HepG2 (cell line): Measurements from ENCODE around the gene DRAM1.

Source experiments
- BORCS8-MEF2B ChIP-seq: sonication (generic); formaldehyde crosslinking; IDR thresholded peaks from 2 replicates; pipeline ENCODE4 v1.8.0; 2022; ENCODE audit warnings: mild to moderate bottlenecking, missing genetic modification reagents
- GABPA ChIP-seq, 2 experiments: IDR thresholded peaks; 2 replicates each; pipeline ENCODE4 v1.6.1; 2011 to 2016; ENCODE audit warnings: low read depth in 2 of 2, low read length in 1 of 2, missing biosample characterization in 1 of 2, missing genetic modification characterization in 1 of 2
- SP1 ChIP-seq, 2 experiments: fragments of 450-650 bp in 1 of 2; sonication (generic) in 1 of 2; formaldehyde crosslinking in 1 of 2; IDR thresholded peaks; 2 replicates each; pipeline versions ENCODE4 v1.4.0 to v1.6.1; 2016 to 2020; ENCODE audit warnings: missing genetic modification reagents in 1 of 2
- TAF15 ChIP-seq: fragments of 200-400 bp; formaldehyde crosslinking; IDR thresholded peaks from one replicate; pipeline ENCODE4 v1.6.1; 2018; ENCODE audit warnings: mild to moderate bottlenecking, low read depth, low read length; ENCODE audit not compliant: poor library complexity, severe bottlenecking
- ZFP36L2 ChIP-seq: sonication (generic); formaldehyde crosslinking; IDR thresholded peaks from 2 replicates; pipeline ENCODE4 v1.4.0; 2020; ENCODE audit warnings: missing genetic modification reagents
- ZFP82 ChIP-seq: sonication (generic); formaldehyde crosslinking; IDR thresholded peaks from 2 replicates; pipeline ENCODE4 v1.5.1; 2020; ENCODE audit warnings: mild to moderate bottlenecking, missing genetic modification reagents, borderline replicate concordance
- ZKSCAN8 ChIP-seq: IDR thresholded peaks from 2 replicates; pipeline ENCODE4 v1.6.1; 2016; ENCODE audit warnings: borderline replicate concordance, missing genetic modification reagents, missing compliant biosample characterization
- ZMYM3 ChIP-seq: sonication (generic); formaldehyde crosslinking; IDR thresholded peaks from 2 replicates; pipeline ENCODE4 v1.5.1; 2020; ENCODE audit warnings: mild to moderate bottlenecking, missing genetic modification reagents
- ZNF350 ChIP-seq: sonication (generic); formaldehyde crosslinking; IDR thresholded peaks from 2 replicates; pipeline ENCODE4 v1.4.0; 2020; ENCODE audit warnings: mild to moderate bottlenecking, low read depth, missing genetic modification reagents, borderline replicate concordance
- ZNF883 ChIP-seq: sonication (generic); formaldehyde crosslinking; IDR thresholded peaks from 2 replicates; pipeline ENCODE4 v1.5.1; 2020; ENCODE audit warnings: mild to moderate bottlenecking, missing genetic modification reagents; ENCODE audit errors: not compliant biosample characterization
- TF ChIP-seq, protein P1 (sequence below): sonication (generic); formaldehyde crosslinking; conservative IDR thresholded peaks from 2 replicates; pipeline ENCODE4 v1.4.0; 2020; ENCODE audit warnings: missing genetic modification reagents

DNA sequence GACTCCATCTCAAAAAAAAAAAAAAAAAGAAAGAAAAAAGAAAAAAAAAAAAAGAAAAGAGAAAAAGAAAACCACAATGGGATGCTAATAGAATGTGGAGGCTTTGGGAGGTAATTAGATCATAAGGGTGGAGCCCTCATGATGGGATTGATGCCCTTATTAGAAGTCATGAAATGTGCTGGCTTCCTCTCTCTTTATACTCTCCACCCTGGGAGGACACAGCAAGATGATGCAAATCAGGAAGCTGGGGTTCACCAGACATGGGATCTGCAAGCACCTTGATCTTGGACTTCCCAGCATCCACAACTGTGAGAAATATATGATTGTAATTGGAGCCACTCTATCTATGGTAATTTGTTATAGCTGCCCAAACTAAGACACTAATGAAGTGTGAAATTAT is 13.4 kb upstream of the DRAM1 start:
- TF ChIP-seq GABPA (IDR thresholded peaks at IDR 0.05; ENCODE audit: low read depth, low read length) = no peak
- TF ChIP-seq GABPA (CRISPR knock-in tag; IDR thresholded peaks at IDR 0.05; ENCODE audit: low read depth) = no peak
- no peak for TF ChIP-seq SP1 (IDR thresholded peaks at IDR 0.05)
- TF ChIP-seq SP1 (CRISPR knock-in tag; IDR thresholded peaks at IDR 0.05) = no peak
- no peak for TF ChIP-seq ZNF883 (CRISPR knock-in tag)
- TF ChIP-seq ZFP36L2 = no peak
- TF ChIP-seq ZNF350 = no peak
- TF ChIP-seq BORCS8-MEF2B = no peak
- no peak for TF ChIP-seq ZFP82 (CRISPR knock-in tag)
- no peak for TF ChIP-seq ZMYM3
- TF ChIP-seq TAF15 = no peak
- no peak for TF ChIP-seq ZKSCAN8 (CRISPR knock-in tag)
- TF ChIP-seq, protein P1, sequence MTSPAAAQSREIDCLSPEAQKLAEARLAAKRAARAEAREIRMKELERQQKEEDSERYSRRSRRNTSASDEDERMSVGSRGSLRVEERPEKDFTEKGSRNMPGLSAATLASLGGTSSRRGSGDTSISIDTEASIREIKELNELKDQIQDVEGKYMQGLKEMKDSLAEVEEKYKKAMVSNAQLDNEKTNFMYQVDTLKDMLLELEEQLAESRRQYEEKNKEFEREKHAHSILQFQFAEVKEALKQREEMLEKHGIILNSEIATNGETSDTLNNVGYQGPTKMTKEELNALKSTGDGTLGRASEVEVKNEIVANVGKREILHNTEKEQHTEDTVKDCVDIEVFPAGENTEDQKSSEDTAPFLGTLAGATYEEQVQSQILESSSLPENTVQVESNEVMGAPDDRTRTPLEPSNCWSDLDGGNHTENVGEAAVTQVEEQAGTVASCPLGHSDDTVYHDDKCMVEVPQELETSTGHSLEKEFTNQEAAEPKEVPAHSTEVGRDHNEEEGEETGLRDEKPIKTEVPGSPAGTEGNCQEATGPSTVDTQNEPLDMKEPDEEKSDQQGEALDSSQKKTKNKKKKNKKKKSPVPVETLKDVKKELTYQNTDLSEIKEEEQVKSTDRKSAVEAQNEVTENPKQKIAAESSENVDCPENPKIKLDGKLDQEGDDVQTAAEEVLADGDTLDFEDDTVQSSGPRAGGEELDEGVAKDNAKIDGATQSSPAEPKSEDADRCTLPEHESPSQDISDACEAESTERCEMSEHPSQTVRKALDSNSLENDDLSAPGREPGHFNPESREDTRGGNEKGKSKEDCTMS (CRISPR knock-in tag) = no peak
